ENCODE data around the gene GNAQ. TPM values are rescaled to one million over a fixed set of nuclear protein-coding genes. Genes with fewer than 3 reads are reported as not detected.
A peak's percentile ranks its signal among the peaks of the same experiment; 100 is the strongest.

GNAQ gene
- total RNA-seq, 1 donor = 53.1 TPM

DNA sequence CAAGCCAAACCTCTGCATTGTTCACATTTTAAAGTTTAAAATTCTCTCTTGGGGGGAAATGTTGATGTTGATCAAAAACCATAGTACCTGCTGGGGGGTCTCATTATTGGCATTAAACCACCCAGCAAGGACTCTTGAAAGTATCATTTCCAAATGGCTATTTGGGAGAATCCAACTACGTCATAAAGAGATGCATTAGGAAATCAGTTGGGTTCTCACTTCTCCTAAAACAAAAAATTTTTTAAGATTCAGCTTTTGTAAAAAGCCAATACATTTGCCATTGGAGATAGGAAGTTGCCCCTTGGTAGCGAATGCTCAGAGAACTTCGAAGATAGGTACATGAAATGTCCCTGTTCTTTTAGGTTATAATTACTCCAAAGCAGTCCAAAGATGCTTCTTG is 96.4 kb downstream of the GNAQ start:
- no peak for DNase-seq (ENCODE audit: low read depth)
- no peak for TF ChIP-seq CTCF (IDR thresholded peaks at IDR 0.05; ENCODE audit: insufficient read depth, low read depth, low read length)

DNA sequence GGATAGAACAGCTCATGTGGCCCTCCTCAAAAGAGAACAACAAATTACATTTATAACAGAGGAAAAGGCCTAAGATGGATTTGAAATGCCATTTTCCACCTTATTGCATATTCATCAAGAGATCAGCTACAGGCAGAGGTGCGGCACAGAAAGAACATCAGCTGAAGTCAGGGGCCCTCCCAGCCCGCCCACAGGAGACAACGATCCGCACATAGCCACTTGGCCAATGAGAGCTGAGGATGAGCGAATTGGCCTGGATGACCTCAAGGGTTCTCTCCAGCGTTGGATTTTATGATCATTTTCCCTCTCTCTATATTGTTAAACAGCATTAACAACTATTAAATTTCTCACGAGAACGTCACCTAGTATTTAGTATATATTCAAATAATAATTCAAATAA is 97.6 kb downstream of the GNAQ start:
- no peak overlapping the region for H3K4me3 ChIP-seq (ENCODE audit: low read depth, low read length)
- TF ChIP-seq CTCF (IDR thresholded peaks at IDR 0.05; ENCODE audit: insufficient read depth, low read depth, low read length) = no peak
- DNase-seq (ENCODE audit: low read depth) = no peak

More for the DNA sequence above, 96.4 kb downstream of the GNAQ start:
- no peak overlapping the region for H3K4me3 ChIP-seq (ENCODE audit: low read depth, low read length)

DNA sequence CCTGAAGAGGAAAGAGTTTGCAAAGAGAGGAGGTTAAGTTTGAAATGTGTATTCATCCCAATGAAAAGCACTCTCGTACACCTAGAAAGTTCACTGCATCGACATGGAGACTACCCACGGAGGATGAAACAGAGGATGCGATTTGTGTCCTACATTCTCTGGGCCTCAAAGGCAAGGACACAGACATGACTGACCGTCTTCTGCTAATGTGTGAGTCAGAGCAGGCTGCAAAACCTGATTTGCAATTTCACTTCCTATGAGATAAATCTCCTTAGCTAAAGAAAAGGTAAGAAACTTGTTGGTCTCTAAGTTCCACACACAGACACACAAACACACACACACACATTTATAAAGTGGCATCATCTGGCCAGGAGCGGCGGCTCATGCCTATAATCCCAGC is 98.6 kb downstream of the GNAQ start:
- no peak overlapping the region for H3K4me3 ChIP-seq (ENCODE audit: low read depth, low read length)
- DNase-seq (ENCODE audit: low read depth) = no peak
- no peak for TF ChIP-seq CTCF (IDR thresholded peaks at IDR 0.05; ENCODE audit: insufficient read depth, low read depth, low read length)

- no peak overlapping the region for H3K4me3 ChIP-seq (ENCODE audit: low read depth, low read length)
- TF ChIP-seq CTCF (IDR thresholded peaks at IDR 0.05; ENCODE audit: insufficient read depth, low read depth, low read length) = no peak
- DNase-seq (ENCODE audit: low read depth) = no peak
Observed at GRCh38 chr9:77929942-77930341, 101.7 kb downstream of the GNAQ start.

GRCh38 chr9:77927265-77927664 is 104.3 kb downstream of the GNAQ start:
- no peak for TF ChIP-seq CTCF (IDR thresholded peaks at IDR 0.05; ENCODE audit: insufficient read depth, low read depth, low read length)
- peak; percentile 48 for DNase-seq (ENCODE audit: low read depth)
- H3K4me3 ChIP-seq (ENCODE audit: low read depth, low read length) = no peak overlapping the region

DNA sequence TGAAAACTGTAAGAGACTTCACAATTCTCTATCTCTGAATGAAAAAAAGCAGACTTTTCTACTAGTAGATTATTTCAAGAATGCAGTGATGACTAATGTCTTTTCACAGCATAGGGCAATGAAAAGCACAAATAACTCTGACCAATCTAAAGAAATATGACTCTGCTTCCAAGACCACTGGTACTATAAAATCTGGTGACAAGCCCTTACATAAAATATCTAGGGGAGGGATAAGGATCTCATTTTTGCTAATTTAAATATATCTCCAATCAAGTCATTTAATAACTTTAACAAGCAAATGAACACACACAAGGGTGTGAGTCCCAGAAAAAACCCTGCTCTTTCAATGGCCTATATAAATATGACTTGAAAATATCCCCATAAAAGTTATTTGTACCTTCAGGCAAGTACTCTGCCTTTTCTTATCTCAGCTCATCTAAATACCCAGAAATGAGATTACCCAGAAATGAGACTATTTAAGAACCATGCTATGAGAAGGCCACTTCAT is 105.2 kb downstream of the GNAQ start:
- no peak overlapping the region for H3K4me3 ChIP-seq (ENCODE audit: low read depth, low read length)
- peak; percentile 81 for DNase-seq (ENCODE audit: low read depth)
- no peak for TF ChIP-seq CTCF (IDR thresholded peaks at IDR 0.05; ENCODE audit: insufficient read depth, low read depth, low read length)

GRCh38 chr9:77922591-77922990 is 109.0 kb downstream of the GNAQ start:
- no peak overlapping the region for H3K4me3 ChIP-seq (ENCODE audit: low read depth, low read length)
- DNase-seq (ENCODE audit: low read depth) = no peak
- TF ChIP-seq CTCF (IDR thresholded peaks at IDR 0.05; ENCODE audit: insufficient read depth, low read depth, low read length) = no peak

Measured in fibroblast of villous mesenchyme (primary cell).